Muscle of leg (tissue), 16 donors: ENCODE data around the gene AHDC1. TPM values are rescaled to one million over a fixed set of nuclear protein-coding genes. Genes with fewer than 3 reads are reported as not detected.

Experiments used
- DNase-seq: peaks from one replicate; pipeline ENCODE4 v3.0.0; 2013
- H3K27ac ChIP-seq: one replicate; pipeline ENCODE4 v1.5.1; 2013; ENCODE audit warnings: mild to moderate bottlenecking, low read length, control low read depth
- H3K27me3 ChIP-seq: one replicate; pipeline ENCODE4 v1.6.1; 2013; ENCODE audit warnings: low read length; ENCODE audit not compliant: control insufficient read depth, insufficient read depth
- H3K36me3 ChIP-seq: one replicate; pipeline ENCODE4 v1.6.1; 2013; ENCODE audit warnings: low read length; ENCODE audit not compliant: control insufficient read depth, insufficient read depth
- H3K4me1 ChIP-seq: one replicate; pipeline ENCODE4 v1.6.1; 2013; ENCODE audit warnings: low read length; ENCODE audit not compliant: control insufficient read depth, insufficient read depth
- H3K4me3 ChIP-seq: one replicate; pipeline ENCODE4 v1.5.1; 2013; ENCODE audit warnings: low read length, control low read depth
- H3K9me3 ChIP-seq: replicated peaks from 2 replicates; pipeline ENCODE4 v1.6.1; 2013; ENCODE audit warnings: low read depth, low read length; ENCODE audit not compliant: control insufficient read depth
- WGBS: methylation state at CpG from one replicate; pipeline ENCODE4 v1.1.5; 2013; ENCODE audit warnings: missing lambda C conversion rate; ENCODE audit not compliant: insufficient coverage; 5-methylcytosine and 5-hydroxymethylcytosine counted together
- long read RNA-seq, 11 donors: transcript quantifications; one replicate each; lab custom pipeline, GENCODE V29; 2026
- polyA plus RNA-seq, 8 donors: library from polyadenylated mRNA; unstranded; fragments of 120-200 nt; gene quantifications; one replicate each; pipeline versions ENCODE4 v1.2.1 to v1.2.3, GENCODE V29; 2013; ENCODE audit warnings: inconsistent platforms in 1 of 8, low replicate concordance in 1 of 8; ENCODE audit not compliant: insufficient read length in 8 of 8, insufficient read depth in 1 of 8
- total RNA-seq: library from RNA; stranded (reverse); fragments of 120-200 nt; gene quantifications from one replicate; pipeline ENCODE4 v1.2.4, GENCODE V29; 2013

Gene AHDC1, protein sequence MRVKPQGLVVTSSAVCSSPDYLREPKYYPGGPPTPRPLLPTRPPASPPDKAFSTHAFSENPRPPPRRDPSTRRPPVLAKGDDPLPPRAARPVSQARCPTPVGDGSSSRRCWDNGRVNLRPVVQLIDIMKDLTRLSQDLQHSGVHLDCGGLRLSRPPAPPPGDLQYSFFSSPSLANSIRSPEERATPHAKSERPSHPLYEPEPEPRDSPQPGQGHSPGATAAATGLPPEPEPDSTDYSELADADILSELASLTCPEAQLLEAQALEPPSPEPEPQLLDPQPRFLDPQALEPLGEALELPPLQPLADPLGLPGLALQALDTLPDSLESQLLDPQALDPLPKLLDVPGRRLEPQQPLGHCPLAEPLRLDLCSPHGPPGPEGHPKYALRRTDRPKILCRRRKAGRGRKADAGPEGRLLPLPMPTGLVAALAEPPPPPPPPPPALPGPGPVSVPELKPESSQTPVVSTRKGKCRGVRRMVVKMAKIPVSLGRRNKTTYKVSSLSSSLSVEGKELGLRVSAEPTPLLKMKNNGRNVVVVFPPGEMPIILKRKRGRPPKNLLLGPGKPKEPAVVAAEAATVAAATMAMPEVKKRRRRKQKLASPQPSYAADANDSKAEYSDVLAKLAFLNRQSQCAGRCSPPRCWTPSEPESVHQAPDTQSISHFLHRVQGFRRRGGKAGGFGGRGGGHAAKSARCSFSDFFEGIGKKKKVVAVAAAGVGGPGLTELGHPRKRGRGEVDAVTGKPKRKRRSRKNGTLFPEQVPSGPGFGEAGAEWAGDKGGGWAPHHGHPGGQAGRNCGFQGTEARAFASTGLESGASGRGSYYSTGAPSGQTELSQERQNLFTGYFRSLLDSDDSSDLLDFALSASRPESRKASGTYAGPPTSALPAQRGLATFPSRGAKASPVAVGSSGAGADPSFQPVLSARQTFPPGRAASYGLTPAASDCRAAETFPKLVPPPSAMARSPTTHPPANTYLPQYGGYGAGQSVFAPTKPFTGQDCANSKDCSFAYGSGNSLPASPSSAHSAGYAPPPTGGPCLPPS (N-terminal part only)
- 24.0 TPM for total RNA-seq
- polyA plus RNA-seq = 10 to 100 TPM; 57.8 to 97.6 (median 86.6) TPM
- long read RNA-seq, donor 1, partial matches to known transcripts = 14 of 14 reads
- long read RNA-seq, donor 1, other reads (novel, unspliced or antisense) = 0 of 14 reads
- long read RNA-seq, donor 2 = 0 reads
- long read RNA-seq, donor 3, partial matches to known transcripts = 51 of 52 reads
- long read RNA-seq, donor 3, other reads (novel, unspliced or antisense) = 0 of 52 reads
- long read RNA-seq, donor 4, partial matches to known transcripts = 29 of 29 reads
- long read RNA-seq, donor 4, other reads (novel, unspliced or antisense) = 0 of 29 reads
- long read RNA-seq, donor 5, partial matches to known transcripts = 57 of 57 reads
- long read RNA-seq, donor 5, other reads (novel, unspliced or antisense) = 0 of 57 reads
- long read RNA-seq, donor 6, partial matches to known transcripts = 54 of 56 reads
- long read RNA-seq, donor 6, other reads (novel, unspliced or antisense) = 0 of 56 reads
- long read RNA-seq, donor 7, partial matches to known transcripts = 28 of 28 reads
- long read RNA-seq, donor 7, other reads (novel, unspliced or antisense) = 0 of 28 reads
- long read RNA-seq, donor 8, partial matches to known transcripts = 53 of 53 reads
- long read RNA-seq, donor 8, other reads (novel, unspliced or antisense) = 0 of 53 reads
- long read RNA-seq, donor 9, partial matches to known transcripts = 62 of 64 reads
- long read RNA-seq, donor 9, other reads (novel, unspliced or antisense) = 0 of 64 reads
- long read RNA-seq, donor 10, partial matches to known transcripts = 127 of 151 reads
- long read RNA-seq, donor 10, other reads (novel, unspliced or antisense) = 24 of 151 reads
- long read RNA-seq, donor 11, partial matches to known transcripts = 36 of 36 reads
- long read RNA-seq, donor 11, other reads (novel, unspliced or antisense) = 0 of 36 reads

DNA sequence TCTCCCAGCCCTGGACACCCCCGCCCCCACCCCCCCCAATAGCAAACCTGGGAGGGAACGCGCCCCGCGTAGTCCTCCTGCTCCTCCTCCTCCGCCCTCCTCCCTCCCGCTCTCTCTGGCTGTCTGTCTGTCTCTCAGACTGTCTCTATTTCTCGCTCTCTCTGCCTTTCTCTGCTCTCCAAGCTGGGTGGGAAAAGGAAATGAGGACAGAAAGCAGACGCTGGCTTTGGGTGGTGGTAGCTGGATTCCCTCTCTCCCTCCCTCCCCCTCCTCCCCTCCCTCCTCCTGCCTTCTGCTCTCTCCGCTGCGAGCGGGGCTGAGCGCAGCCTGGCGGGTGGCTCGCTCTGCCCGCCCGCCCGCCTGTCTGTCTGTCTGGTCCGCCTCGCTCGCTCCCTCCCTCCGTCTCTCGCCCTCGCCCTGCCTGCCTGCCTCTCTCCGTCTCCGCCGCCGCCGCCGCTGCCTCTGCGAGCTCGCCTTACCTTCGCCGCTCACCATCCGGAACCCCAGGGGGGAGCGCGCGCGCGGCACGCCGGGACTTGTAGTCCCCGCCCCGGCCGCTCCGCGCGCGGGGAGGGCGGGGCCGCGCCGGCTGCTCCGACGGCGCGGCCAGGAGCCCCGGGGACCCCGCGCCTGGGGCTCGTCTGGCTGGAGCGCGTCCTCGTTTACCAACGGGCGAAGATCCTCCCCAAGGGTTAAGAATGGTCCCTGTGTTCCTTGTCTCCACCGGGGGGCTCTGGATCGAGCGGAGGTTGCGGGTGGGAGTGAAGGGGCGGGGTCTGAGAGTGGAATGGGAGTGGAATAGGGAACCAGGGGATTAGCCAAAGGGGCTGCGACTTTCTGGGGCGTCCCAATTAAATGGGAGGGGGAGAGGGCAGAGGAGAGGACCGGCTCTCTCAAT lies at the start of gene AHDC1:
Gene AHDC1, minus strand, starts transcription at position 464 of the 898 bp plus-strand sequence. CDS start 52,029 bp downstream, outside the sequence.
- no peaks in the 10 kb centered on the region for H3K9me3 ChIP-seq
- H3K27ac ChIP-seq = peak within 1 kb of the TSS; percentile 96
- WGBS = under 1% methylated on average over 64 of the region's 74 CpGs
- peak; percentile 97 for DNase-seq
- peak within 1 kb of the TSS; percentile 96 for H3K4me3 ChIP-seq
- no peaks in the 10 kb centered on the region for H3K27me3 ChIP-seq
- H3K4me1 ChIP-seq = peaks cover 70% of the 10 kb centered on the region
- peaks cover 5% of the 10 kb centered on the region for H3K36me3 ChIP-seq

DNA sequence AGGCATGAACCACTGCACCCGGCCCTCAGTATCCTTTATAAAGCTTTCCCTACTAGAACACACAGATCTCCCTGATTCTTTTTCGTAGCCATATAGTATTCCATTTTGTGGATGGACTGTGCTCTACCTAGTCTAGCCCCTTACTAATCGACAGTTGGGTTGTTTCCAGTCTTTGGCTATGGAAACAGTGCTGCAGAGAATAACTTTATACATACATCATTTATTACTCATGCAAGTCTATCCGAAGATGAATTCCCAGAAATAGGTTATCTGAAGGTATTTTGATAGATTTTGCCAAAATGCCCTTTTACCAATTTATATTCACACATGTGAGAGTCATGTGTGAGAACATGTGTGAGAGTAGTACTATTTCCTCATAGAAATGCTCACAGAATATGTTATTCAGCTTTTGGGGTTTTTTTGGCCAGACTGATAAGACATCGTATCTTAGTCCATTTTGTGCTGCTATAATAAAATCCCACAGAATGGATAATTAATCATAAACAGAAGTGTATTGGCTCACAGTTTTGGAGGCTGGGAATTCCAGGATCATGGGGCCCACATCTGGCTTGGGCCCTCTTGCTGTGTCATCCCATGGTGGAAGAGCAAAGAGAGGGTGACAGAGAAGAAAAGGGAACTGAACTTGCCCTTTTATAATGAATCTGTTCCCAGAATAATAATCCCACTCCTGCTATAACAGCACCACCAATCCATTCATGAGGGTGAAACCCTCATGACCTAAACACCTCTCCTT lies 48.3 kb upstream of the AHDC1 start:
- H3K27me3 ChIP-seq = no peaks in the 10 kb centered on the region
- H3K27ac ChIP-seq = peak overlapping the region; percentile 42
- H3K4me1 ChIP-seq = peaks cover 38% of the 10 kb centered on the region
- no CpG with 5 or more reads among the region's 5 CpGs for WGBS
- no peaks in the 10 kb centered on the region for H3K9me3 ChIP-seq
- DNase-seq = no peak
- no peak overlapping the region for H3K4me3 ChIP-seq
- H3K36me3 ChIP-seq = no peaks in the 10 kb centered on the region

GRCh38 chr1:27650539-27651175 lies 46.7 kb upstream of the AHDC1 start:
- Histone ChIP-seq H3K4me3 (no peak overlapping the region), H3K4me1 (peaks cover 33% of the 10 kb centered on the region), H3K27me3 (no peaks in the 10 kb centered on the region), H3K27ac (peak overlapping the region; percentile 33), H3K9me3 (no peaks in the 10 kb centered on the region), H3K36me3 (no peaks in the 10 kb centered on the region)
- WGBS = 18% methylated on average over 4 of the region's 7 CpGs
- peak; percentile 83 for DNase-seq

DNA sequence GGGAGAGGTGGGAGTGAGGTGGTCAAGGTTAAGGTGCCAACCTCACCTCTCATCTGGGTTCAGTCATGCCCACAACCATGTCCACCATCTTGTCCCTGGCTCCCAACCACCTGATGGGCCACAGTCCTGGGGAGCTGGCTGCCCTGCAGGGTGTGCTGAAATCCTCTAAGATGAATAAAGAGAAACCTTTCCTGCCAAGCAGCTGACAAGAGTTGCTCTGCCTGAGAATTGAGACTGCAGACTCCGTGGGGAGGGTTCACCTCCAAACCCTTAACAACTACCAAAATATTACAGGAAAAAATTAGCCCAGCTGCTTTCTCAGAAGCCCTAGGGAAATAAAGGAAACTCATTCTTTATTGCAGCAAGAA lies 46.2 kb upstream of the AHDC1 start:
- Histone ChIP-seq H3K27ac (no peak overlapping the region), H3K36me3 (no peaks in the 10 kb centered on the region), H3K4me3 (no peak overlapping the region), H3K4me1 (peaks cover 28% of the 10 kb centered on the region), H3K27me3 (no peaks in the 10 kb centered on the region), H3K9me3 (no peaks in the 10 kb centered on the region)
- peak; percentile 67 for DNase-seq
- no CpG with 5 or more reads among the region's 1 CpG for WGBS

- no peak overlapping the region for H3K27ac ChIP-seq
These were observed 45.3 kb upstream of the AHDC1 start for GRCh38 chr1:27649306-27649635.

GRCh38 chr1:27648602-27649305 lies 44.8 kb upstream of the AHDC1 start:
- DNase-seq = no peak
- Histone ChIP-seq H3K9me3 (no peaks in the 10 kb centered on the region), H3K36me3 (no peaks in the 10 kb centered on the region), H3K4me3 (no peak overlapping the region), H3K4me1 (peaks cover 26% of the 10 kb centered on the region), H3K27ac (no peak overlapping the region), H3K27me3 (no peaks in the 10 kb centered on the region)
- 43% methylated on average over 2 of the region's 6 CpGs for WGBS

More at GRCh38 chr1:27649306-27649635, 45.3 kb upstream of the AHDC1 start:
- Histone ChIP-seq H3K27me3 (no peaks in the 10 kb centered on the region), H3K36me3 (no peaks in the 10 kb centered on the region), H3K4me3 (no peak overlapping the region), H3K4me1 (peaks cover 26% of the 10 kb centered on the region), H3K9me3 (no peaks in the 10 kb centered on the region)
- no peak for DNase-seq
- 72% methylated on average over 2 of the region's 11 CpGs for WGBS

DNA sequence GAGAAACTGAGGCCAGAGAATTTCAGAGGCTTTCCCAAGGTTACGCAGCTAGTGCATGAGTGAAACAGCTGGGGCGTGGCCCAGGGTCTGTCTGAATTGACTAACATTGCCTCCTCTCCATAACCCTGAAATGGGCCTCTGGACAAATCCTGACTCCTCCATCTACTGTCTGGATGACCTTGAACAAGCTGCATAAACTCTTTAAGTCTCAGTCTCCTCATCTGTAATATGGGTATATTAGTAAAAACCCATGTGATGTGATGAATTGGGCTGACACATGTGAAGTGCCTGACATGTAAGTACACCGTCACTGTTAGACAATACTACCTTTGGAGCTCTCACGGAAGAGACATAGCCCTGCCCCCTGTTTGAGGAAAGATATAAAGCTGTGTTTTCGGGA lies 43.4 kb upstream of the AHDC1 start:
- H3K4me3 ChIP-seq = no peak overlapping the region
- WGBS = 100% methylated on average over 2 of the region's 5 CpGs
- peaks cover 28% of the 10 kb centered on the region for H3K4me1 ChIP-seq
- H3K9me3 ChIP-seq = no peaks in the 10 kb centered on the region
- no peaks in the 10 kb centered on the region for H3K27me3 ChIP-seq
- no peak overlapping the region for H3K27ac ChIP-seq
- DNase-seq = no peak
- no peaks in the 10 kb centered on the region for H3K36me3 ChIP-seq
